ENCODE data around the gene YTHDF1.

Gene YTHDF1

DNA sequence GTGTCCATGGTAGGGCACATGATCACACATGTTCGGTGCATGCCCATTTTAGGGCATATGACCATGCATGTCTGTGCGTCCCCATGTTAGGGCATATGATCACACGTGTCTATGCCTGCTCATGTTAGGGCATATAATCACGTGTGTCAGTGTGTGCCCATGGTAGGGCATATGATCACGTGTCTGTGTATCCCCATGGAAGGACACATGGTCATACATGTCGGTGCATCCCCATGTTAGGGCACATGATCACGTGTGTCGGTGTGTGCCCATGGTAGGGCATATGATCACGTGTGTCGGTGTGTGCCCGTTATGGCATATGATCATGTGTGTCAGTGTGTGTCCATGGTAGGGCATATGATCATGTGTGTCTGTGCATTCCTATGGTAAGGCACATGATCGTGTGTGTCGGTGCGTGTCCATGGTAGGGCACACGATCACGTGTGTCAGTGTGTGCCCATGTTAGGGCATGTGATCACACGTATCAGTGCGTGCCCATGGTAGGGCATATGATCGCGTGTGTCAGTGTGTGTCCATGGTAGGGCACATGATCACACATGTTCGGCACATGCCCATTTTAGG is 30.6 kb downstream of the YTHDF1 start:
- no peak for DNase-seq (ENCODE audit: low read depth)

DNA sequence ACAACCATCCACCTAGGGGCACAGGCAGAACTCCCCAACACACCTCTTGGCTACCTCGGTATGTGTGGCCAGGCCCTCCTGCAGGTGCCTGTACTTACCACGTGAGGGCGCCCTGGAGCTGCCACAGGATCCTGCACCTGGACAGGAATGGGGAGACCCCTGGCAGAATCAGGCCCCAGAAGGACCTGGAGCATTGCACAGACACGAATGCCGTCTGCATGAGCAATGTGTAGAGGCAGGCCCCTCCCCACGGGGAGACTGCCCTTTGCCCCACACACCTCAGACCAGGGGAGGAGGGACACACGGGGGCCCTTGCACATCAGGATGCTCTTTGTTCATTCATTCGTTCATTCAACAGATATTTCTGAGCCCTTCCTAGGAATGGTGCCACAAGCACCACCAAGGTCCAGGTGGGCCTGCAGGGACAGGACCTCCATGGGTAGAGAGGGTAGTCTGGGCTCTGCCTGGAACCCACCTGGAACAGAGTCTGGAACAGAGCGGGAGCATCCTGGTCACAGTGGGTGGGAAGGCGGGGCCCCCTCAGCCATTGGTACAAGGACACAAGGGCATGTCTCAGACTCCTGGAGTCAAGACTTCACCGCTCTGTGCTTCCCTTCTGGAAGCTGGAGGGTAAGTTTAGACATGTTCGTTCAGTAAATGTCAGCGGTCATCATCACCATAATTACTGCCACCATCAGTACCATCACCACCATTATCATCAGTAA is 32.3 kb downstream of the YTHDF1 start:
- DNase-seq (ENCODE audit: low read depth): no peak

DNA sequence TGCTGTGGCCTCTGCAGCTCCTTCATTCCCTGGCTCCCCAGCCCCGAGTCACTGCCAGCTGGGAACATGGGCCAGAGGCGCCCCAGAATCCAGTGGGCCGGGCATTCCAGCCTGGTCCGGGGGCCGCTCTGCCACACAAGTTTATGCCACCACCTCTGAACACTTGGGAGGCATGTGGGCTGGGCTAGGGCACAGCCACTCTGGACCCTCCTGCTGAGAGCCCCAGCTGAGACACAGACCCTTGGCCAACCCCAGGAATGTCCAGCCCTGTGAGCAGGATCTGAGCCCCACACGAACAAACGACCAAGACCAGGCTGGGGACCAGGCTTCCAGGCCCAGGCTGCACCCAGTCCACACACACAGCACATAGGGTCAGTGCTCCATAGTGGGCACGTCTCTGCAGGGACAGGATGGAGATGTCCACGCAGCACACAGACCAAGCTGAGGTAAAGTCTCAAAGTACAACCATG is 33.0 kb downstream of the YTHDF1 start:
- DNase-seq (ENCODE audit: low read depth): no peak

DNA sequence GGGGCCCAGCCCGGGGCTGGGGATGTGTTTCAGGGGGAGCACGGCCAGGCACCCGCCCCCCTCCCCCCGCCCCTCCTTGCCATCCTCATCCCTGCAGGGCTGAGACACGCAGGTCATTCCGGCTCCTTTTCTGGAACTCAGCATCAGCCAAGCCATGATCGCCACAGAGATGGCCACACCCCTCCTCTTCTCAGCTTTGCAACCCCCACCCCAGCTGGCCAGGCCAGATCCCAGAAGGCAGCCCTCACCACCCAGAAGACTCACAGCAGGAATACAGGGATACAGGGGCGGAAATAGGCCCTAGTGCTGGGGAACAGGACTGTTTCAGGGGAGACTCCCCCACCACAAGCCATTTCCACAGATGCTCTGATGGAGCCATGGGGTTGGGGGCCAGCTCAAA is 33.5 kb downstream of the YTHDF1 start:
- no peak for DNase-seq (ENCODE audit: low read depth)

DNA sequence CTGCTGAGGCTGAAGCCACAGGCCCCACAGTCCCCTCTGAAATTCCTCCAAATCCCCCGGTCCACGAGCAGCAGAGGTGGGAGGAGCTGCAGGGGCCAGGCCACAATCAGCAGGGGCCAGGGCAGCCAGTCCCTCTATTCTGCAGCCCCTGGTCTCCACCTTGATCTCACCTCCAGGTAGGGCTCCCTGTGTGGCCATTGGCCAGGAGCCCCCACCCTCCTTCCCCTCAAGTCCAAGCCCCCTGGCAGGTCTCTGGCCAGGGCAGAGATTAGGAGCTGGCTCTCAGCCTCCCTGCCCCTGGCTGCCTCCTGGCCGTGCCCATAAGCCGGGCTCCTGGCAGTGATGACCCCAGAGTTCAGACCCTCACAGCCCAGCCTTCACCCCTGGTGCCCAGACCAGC is 34.7 kb downstream of the YTHDF1 start:
- DNase-seq (ENCODE audit: low read depth): no peak

DNA sequence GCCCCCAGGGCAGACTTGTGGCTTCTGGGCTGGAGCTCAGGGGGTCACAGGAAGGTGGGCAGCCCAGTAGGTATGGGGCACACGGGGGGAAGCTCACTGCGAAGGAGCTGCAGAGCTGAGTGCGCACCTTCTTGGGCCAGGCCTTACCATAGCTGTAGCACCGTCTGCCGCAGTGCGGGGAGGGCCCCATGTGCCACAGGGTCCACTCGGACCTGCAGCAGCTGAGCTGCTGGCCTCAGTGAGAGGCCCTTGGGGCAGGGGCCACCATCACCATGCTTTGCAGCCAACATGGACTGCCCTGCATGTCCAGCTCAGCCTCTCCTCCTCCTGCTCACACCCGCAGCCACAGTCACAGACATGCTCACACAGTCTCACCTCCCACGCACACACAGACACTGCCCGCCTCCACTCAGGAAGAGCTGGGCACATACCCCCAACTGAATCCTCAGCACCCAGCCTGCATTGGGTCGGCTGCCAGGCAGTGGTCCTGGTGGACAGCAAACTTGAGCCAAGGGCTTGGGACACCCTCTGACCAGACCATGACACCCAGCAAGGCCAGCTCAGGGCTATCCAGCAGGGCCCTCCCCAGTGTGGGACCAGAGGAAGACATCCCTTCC is 35.3 kb downstream of the YTHDF1 start:
- no peak for DNase-seq (ENCODE audit: low read depth)

DNA sequence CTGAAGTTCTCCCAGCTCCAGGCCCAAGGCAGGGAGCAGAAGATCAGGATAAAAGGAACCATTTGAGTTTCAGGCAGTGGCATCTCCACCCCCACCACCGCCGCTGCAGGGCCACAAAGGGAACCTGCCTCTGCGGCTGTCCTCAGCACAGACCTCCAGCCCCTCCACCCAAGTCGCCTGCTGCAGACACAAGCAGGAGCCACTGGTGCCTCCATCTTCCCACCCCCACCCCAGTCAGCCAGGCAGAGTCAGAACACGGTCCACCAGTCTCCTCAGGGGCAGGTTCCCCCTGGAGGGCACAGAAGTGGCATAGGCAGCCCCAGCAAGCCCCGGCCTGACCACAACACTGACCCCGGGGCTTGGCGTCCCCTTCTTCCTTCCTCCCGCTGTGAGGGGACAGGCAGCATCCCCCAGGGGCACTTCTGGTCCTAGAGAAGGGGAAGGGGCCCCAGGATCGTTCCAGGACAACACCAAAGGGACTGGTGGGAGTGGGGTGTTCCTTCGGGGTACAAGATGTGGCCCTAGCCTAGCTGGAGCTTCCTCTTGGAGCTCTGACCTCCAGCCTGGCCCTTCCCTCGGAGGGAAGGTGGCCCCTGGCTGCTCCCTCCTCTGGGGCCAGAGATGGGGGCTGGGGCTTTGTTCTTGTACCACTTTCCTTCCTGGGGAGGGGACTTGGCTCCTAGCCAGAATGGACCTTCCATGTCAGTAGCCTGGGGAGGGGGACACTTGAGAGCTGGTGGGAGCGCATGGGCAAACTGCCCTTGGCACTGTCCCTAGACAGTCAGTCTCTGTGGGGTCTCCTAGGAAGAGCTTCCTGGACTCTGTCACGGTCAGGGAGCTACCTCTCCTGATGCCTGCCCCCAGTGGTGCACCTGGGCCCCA is 36.0 kb downstream of the YTHDF1 start:
- DNase-seq (ENCODE audit: low read depth): no peak

DNA sequence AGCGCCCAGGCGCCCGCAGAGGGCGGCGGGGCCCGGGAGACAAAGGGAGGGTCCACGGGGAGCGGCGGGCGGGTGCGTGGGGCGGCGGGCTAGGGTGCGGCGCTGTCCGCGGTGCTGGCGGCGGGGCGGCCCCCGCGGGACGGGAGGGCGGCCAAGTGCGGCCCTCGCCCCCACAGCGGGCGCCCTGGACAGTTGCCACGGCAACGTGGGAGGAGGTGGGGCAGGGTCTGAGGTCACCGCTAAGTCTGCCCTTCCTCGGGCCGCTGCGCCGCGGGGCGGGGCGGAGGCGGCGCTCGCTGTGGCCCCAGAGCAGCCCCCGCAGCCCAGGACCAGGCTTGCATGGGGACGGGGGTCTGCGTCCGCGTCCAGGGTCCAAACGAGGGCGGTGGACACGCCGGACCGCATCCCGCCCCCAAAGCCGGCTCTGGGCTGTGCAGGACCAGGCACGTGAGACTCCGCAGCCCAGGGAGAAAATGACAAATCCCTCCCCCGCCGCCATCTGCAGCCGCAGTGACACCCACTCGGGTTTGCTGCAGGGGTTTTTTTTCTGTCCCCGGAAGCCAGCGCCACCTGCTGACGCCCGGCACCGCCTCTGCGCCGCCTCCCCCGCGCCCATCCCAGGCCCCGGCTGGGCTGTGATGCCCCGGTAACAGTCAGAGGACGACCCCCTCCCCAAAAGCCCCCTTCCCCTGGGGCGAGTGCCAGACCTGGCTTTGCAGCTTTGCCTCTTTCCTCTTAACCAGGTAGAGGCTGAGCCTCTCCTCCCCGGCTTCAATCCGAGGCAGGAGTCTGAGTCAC is 36.8 kb downstream of the YTHDF1 start:
- no peak for DNase-seq (ENCODE audit: low read depth)

DNA sequence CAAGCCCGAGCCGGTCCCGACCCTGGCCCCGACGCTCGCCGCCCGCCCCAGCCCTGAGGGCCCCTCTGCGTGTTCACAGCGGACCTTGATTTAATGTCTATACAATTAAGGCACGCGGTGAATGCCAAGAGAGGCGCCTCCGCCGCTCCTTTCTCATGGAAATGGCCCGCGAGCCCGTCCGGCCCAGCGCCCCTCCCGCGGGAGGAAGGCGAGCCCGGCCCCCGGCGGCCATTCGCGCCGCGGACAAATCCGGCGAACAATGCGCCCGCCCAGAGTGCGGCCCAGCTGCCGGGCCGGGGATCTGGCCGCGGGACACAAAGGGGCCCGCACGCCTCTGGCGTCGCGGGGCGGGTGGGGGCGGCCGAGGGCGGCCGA is 37.5 kb downstream of the YTHDF1 start:
- DNase-seq (ENCODE audit: low read depth): no peak

DNA sequence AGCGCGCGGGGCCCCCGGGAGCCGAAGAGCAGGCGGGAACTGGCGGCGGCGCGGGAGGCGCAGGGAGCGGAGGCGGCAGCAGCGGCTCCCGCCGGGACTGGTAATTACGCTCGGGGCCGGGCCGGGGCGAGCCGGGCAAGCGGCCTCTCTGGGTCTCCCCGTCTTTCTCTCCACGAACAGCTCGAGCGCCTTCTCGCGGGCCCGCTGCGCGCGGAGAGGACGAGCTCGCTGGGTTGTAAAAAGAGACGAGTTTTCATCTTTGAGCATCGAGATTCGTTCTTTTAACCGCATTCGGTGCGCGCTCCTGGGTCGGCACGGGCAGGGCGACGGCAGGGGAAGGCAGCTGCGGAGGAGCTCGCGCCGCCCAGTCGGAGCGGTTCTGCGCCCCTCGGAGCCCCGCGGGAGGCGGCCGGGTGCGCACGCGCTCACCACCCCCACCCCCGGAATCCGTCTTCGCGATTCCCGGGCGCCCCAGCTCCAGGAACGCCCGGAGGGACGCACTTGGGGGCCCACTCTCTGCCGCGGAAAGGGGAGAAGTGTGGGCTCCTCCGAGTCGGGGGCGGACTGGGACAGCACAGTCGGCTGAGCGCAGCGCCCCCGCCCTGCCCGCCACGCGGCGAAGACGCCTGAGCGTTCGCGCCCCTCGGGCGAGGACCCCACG is 38.0 kb downstream of the YTHDF1 start:
- no peak for DNase-seq (ENCODE audit: low read depth)

DNA sequence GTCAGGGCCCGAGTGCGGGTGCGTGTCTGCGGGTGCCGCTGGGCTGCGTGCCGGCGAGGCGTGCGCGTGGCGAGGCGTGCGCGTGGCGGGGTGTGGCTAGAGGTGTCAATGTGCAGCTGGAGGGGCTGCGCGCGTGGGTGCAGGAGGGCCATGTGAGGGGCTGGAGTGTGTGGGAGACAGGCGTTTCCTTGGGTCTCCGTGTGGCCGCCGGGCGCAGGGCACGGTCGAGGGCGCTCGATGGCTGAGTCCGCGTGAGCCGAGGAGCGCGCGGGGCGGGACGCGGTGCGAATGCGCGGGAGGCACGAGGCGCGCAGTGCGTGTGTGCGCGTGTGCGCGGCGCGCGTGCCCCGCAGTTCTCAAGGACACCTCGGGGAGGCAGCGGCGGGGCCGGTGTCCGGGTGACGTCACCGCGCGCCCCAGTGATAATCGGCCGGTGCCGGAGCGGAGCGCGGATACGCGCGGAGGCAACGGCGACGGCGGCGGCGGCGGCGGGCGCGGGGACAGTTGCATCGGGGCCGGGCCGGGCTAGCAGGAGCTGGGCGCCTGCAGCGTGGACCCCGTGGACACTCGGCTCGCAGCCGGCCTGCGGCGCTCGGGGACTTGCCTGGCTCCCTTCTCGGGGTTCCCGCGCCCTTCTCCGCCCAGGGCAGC is 38.7 kb downstream of the YTHDF1 start:
- no peak for DNase-seq (ENCODE audit: low read depth)

- DNase-seq (ENCODE audit: low read depth): no peak
Measured at GRCh38 chr20:63176427-63177133, 39.4 kb downstream of the YTHDF1 start.

DNA sequence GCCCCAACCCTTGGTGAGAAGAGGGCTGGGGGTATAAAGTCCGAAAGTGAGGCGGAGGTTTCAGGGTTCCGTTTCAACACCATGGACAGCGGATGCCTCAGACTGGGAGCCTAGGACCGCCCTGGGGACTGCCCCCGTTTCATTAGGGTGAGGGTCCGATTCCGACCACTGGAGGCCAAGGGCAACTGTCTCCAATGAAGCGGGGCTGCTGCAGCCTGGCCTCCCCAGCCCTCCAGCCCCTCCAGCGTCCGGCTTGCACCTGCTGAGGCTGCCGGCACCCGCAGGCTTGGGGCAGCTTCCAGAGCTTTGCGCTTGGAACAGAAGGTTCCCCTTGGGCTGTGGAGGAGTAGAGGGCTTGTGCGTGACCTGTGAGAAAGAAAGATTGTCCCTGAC is 39.9 kb downstream of the YTHDF1 start:
- no peak for DNase-seq (ENCODE audit: low read depth)

DNA sequence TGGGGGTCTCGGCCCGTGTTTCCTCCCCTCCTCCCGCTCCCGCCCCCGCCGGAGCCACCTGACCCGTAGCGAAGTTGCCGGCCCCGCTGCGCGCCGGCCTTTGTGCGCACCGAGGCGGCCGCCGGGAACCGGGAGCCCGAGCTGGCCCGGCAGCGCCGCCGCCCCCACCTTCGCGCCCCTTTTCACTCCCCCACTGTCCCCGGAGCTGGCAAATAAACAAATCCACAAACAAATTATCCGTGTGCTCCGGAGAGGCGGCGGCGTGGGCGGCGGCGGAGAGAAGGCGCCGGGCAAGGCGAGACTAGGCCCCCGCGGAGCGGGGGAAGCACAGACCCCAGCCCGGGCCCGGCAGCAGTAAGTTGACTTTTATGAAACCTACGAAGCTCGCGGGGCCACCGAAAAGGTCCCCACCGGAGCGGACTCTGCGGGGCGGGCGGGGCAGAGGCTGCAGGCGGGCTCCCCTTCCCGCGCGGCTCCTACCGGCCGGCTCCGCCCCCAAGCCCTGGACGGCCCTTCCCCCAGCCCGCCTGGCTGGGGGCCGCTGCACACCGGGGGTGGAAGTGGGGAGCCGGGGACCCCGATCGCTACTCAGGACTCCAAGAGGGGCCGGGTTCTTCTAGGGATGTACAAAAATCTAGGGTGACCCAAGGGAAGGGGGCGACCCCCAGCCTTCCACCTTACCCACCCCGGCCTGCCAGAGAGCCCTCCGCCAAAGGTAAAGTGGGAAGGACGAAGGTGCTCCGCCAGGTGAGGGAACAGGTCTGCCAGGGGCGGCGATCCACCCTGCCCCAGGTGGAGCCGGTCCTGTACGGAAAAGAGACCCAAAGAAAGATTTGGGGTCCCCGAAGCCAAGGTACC is 40.7 kb downstream of the YTHDF1 start:
- DNase-seq (ENCODE audit: low read depth): no peak

DNA sequence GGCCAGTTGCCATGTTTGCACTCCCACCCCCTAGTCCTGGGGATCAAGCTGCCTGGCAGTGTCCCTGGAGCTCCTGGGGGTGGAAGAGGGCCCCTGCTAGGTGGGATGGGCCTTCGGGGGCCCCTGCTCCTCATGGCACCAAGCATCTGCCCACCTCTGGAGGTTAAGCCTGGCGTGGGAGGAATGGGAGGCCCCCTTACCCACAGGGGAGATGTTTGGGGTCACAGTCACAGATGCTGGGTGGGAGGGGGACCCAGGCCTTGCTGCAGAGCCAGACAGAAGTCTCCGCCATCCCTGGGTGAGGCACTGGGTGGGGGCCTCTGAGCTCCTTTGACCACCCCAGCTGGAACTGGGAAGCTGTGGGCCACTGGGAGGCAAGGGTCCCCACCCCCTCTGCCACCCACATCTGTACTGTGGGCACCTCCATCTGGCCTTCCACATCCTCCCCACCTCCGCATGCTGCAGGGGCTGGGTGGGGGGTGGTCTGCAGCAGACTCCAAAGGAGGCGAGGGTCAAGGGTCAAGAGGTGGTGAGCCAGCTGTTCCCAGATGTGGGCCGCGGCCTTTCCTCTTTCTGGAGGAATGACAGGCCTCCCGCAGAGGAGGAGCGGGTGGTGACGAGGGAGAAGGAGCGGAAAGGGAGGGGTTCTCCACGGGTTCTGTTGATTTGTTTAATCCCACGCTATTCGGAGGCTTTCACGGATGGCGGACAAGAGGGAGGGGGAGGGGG is 41.5 kb downstream of the YTHDF1 start:
- DNase-seq (ENCODE audit: low read depth): no peak

DNA sequence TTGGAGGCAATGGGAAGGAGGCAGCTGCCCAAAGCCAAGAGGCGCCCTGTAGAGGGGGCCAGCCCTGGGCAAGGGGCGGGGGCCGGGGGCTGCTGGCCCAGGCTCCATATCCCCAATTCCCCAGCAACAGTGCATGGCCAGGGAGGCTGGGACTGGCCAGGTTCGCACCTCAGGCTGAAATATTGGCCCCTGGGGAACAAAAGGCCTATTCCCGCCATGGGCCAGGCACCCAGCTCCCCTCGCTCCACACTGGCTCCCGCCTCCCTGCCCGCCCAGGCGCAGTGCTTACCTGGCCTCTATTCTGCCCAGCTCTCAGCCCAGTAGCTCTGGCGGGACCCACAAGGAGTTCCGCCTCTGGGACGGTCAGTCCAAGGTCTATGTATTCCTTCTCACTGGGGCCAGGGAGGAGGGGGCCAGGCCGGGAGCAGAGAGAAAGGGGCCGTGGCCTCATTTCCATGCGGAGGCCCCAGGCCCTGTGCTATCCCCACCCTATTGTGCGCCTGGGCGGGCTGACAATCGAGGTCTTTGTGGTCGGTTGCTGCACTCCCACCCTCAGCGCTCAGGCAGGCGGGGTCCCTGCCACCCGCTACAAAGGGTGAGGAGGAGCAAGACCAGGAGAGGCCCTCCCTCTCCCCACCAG is 42.3 kb downstream of the YTHDF1 start:
- no peak for DNase-seq (ENCODE audit: low read depth)

GRCh38 chr20:63172726-63173125 is 43.2 kb downstream of the YTHDF1 start:
- no peak for DNase-seq (ENCODE audit: low read depth)

GRCh38 chr20:63171991-63172390 is 43.9 kb downstream of the YTHDF1 start:
- DNase-seq (ENCODE audit: low read depth): no peak
